H1 (cell line): ENCODE data around the gene PPIL4. TPM values are rescaled to one million over a fixed set of nuclear protein-coding genes. Genes with fewer than 3 reads are reported as not detected.

Experiments
- CTCF ChIA-PET: fragments of 300-600 bp; sonication (Branson Sonifier 250); formaldehyde crosslinking; loops from one replicate; lab custom pipeline; 2021; ENCODE audit not compliant: partially characterized antibody; lab: Charles Lee
- POLR2A ChIA-PET: fragments of 300-600 bp; sonication (Branson Sonifier 250); formaldehyde crosslinking; loops from one replicate; lab custom pipeline; 2021; ENCODE audit warnings: inconsistent platforms; ENCODE audit not compliant: partially characterized antibody; lab: Charles Lee
- DNase-seq, 2 experiments: peaks; one replicate each; pipeline versions ENCODE4 v3.0.0 to v3.0.0-alpha.2; 2010 to 2022; ENCODE audit warnings: low spot score in 2 of 2, low read depth in 1 of 2, mixed read lengths in 1 of 2
- FAIRE-seq: peaks from 2 replicates; lab custom pipeline; 2011; peaks lifted over from hg19 to GRCh38; lab: Jason Lieb, UNC
- H2AFZ ChIP-seq: 2 replicates; pipeline ENCODE4 v1.8.1; 2012; ENCODE audit warnings: low read length, inconsistent platforms
- H2AK5ac ChIP-seq: 2 replicates; pipeline ENCODE4 v1.6.1; 2013; ENCODE audit warnings: low read depth, low read length
- H2BK120ac ChIP-seq: replicated peaks from 2 replicates; pipeline ENCODE3; 2013; ENCODE audit warnings: low read depth, low read length, inconsistent platforms
- H2BK12ac ChIP-seq: 2 replicates; pipeline ENCODE4 v1.6.1; 2013; ENCODE audit warnings: low read depth, low read length
- H2BK15ac ChIP-seq: 2 replicates; pipeline ENCODE4 v1.6.1; 2013; ENCODE audit warnings: low read length
- H2BK20ac ChIP-seq: 2 replicates; pipeline ENCODE4 v1.6.1; 2013; ENCODE audit warnings: low read length
- H2BK5ac ChIP-seq: 2 replicates; pipeline ENCODE4 v1.6.1; 2013; ENCODE audit warnings: low read depth, low read length
- H3K14ac ChIP-seq: 2 replicates; pipeline ENCODE4 v1.6.1; 2013; ENCODE audit warnings: inconsistent platforms; ENCODE audit not compliant: insufficient read length
- H3K18ac ChIP-seq: 2 replicates; pipeline ENCODE4 v1.6.1; 2013; ENCODE audit warnings: low read length; ENCODE audit errors: extremely low read depth
- H3K23ac ChIP-seq: 2 replicates; pipeline ENCODE4 v1.6.1; 2013; ENCODE audit warnings: inconsistent platforms; ENCODE audit not compliant: insufficient read length
- H3K23me2 ChIP-seq: 2 replicates; pipeline ENCODE4 v1.6.1; 2013; ENCODE audit warnings: low read depth, low read length
- H3K27ac ChIP-seq: 2 replicates; pipeline ENCODE4 v1.6.1; 2011; ENCODE audit warnings: low read depth, low read length, inconsistent platforms
- H3K27me3 ChIP-seq, 4 experiments: replicated peaks in 1 of 4; 1 replicate in 1 of 4; 2 replicates in 3 of 4; pipeline versions ENCODE4 v1.6.1 to v1.8.1; 2011 to 2013; ENCODE audit warnings: low read length in 3 of 4, mild to moderate bottlenecking in 3 of 4, inconsistent platforms in 2 of 4, mixed read lengths in 2 of 4, moderate library complexity in 1 of 4; ENCODE audit not compliant: control insufficient read depth in 3 of 4, insufficient read depth in 3 of 4; ENCODE audit errors: extremely low read depth in 1 of 4
- H3K36me3 ChIP-seq, 4 experiments: 2 replicates each; pipeline versions ENCODE4 v1.6.1 to v1.8.1; 2011 to 2013; ENCODE audit warnings: mild to moderate bottlenecking in 4 of 4, low read length in 3 of 4, moderate library complexity in 2 of 4, control low read depth in 1 of 4, inconsistent platforms in 1 of 4; ENCODE audit not compliant: insufficient read depth in 4 of 4, control insufficient read depth in 2 of 4
- H3K4ac ChIP-seq: replicated peaks from 2 replicates; pipeline ENCODE3; 2013; ENCODE audit warnings: low read length, low read depth, mixed read lengths, inconsistent platforms; ENCODE audit not compliant: insufficient read length
- H3K4me1 ChIP-seq, 4 experiments: replicated peaks in 1 of 4; 1 replicate in 1 of 4; 2 replicates in 3 of 4; pipeline versions ENCODE4 v1.6.1 to v1.8.1; 2011 to 2013; ENCODE audit warnings: low read length in 3 of 4, inconsistent platforms in 2 of 4, mixed read lengths in 1 of 4; ENCODE audit not compliant: insufficient read depth in 4 of 4, control insufficient read depth in 3 of 4
- H3K4me2 ChIP-seq, 2 experiments: 2 replicates each; pipeline versions ENCODE4 v1.6.1 to v1.8.1; 2011 to 2013; ENCODE audit warnings: low read depth in 2 of 2, low read length in 2 of 2, control low read depth in 1 of 2, inconsistent platforms in 1 of 2, mild to moderate bottlenecking in 1 of 2; ENCODE audit not compliant: insufficient read depth in 1 of 2
- H3K4me3 ChIP-seq, 4 experiments: fragments of 200-600, 300-600 bp in 1 of 4; sonication (generic), shearing (Covaris generic), sonication (Bioruptor Twin) in 1 of 4; 2 replicates each; pipeline versions ENCODE4 v1.5.1 to v1.8.1; 2011 to 2016; ENCODE audit warnings: low read length in 4 of 4, low read depth in 3 of 4, control low read depth in 2 of 4, inconsistent platforms in 2 of 4, mild to moderate bottlenecking in 2 of 4, mixed read lengths in 1 of 4, moderate library complexity in 1 of 4; ENCODE audit not compliant: insufficient read depth in 2 of 4; ENCODE audit errors: extremely low read depth in 1 of 4
- H3K56ac ChIP-seq: replicated peaks from 2 replicates; pipeline ENCODE3; 2013; ENCODE audit warnings: low read depth, mild to moderate bottlenecking, mixed read lengths, low read length, inconsistent platforms; ENCODE audit not compliant: insufficient read length
- H3K79me1 ChIP-seq: 2 replicates; pipeline ENCODE4 v1.6.1; 2013; ENCODE audit warnings: low read depth, low read length, control low read depth
- H3K79me2 ChIP-seq, 2 experiments: 2 replicates each; pipeline versions ENCODE4 v1.6.1 to v1.8.1; 2012 to 2013; ENCODE audit warnings: low read length in 2 of 2, mild to moderate bottlenecking in 2 of 2, inconsistent platforms in 1 of 2; ENCODE audit not compliant: insufficient read depth in 2 of 2, control insufficient read depth in 1 of 2
- H3K9ac ChIP-seq, 4 experiments: replicated peaks in 1 of 4; 1 replicate in 1 of 4; 2 replicates in 3 of 4; pipeline versions ENCODE4 v1.6.1 to v1.8.1; 2011 to 2013; ENCODE audit warnings: low read depth in 3 of 4, low read length in 3 of 4, control low read depth in 2 of 4, mild to moderate bottlenecking in 2 of 4, moderate library complexity in 2 of 4, inconsistent platforms in 1 of 4; ENCODE audit errors: extremely low read depth in 1 of 4
- H3K9me3 ChIP-seq, 2 experiments: 2 replicates each; pipeline versions ENCODE4 v1.6.1 to v1.8.1; 2012 to 2013; ENCODE audit warnings: mild to moderate bottlenecking in 2 of 2, moderate library complexity in 2 of 2, control low read depth in 1 of 2, inconsistent platforms in 1 of 2, low read depth in 1 of 2, low read length in 1 of 2, mixed read lengths in 1 of 2; ENCODE audit not compliant: insufficient read depth in 2 of 2
- H4K20me1 ChIP-seq, 2 experiments: replicated peaks in 1 of 2; 2 replicates each; pipeline versions ENCODE3 to v1.8.1; 2011 to 2013; ENCODE audit warnings: inconsistent platforms in 2 of 2, low read length in 2 of 2, mild to moderate bottlenecking in 1 of 2; ENCODE audit not compliant: insufficient read depth in 2 of 2, control insufficient read depth in 1 of 2
- H4K5ac ChIP-seq: 2 replicates; pipeline ENCODE4 v1.6.1; 2013; ENCODE audit warnings: low read length, low read depth, mixed read lengths, inconsistent platforms; ENCODE audit not compliant: insufficient read length
- H4K8ac ChIP-seq: 2 replicates; pipeline ENCODE4 v1.8.0; 2013; ENCODE audit warnings: mild to moderate bottlenecking, moderate library complexity, low read length, inconsistent platforms; ENCODE audit not compliant: insufficient read depth; ENCODE audit errors: extremely low read depth
- H4K91ac ChIP-seq: replicated peaks from 2 replicates; pipeline ENCODE3; 2013; ENCODE audit warnings: low read length, mixed read lengths, inconsistent platforms; ENCODE audit not compliant: insufficient read length
- BRCA1 ChIP-seq: IDR thresholded peaks from 2 replicates; pipeline ENCODE4 v1.6.1; 2012; ENCODE audit warnings: low read depth, low read length, improper control_type of control experiment
- CEBPB ChIP-seq: IDR thresholded peaks from 2 replicates; pipeline ENCODE4 v1.6.1; 2012; ENCODE audit warnings: low read depth, low read length
- EGR1 ChIP-seq: IDR thresholded peaks from 2 replicates; pipeline ENCODE4 v1.6.1; 2011; ENCODE audit warnings: low read depth, low read length, borderline replicate concordance
- EZH2 ChIP-seq: fragments of 200-600 bp; sonication (generic); IDR thresholded peaks from 2 replicates; pipeline ENCODE4 v1.7.1; 2012; ENCODE audit warnings: low read depth, mild to moderate bottlenecking, moderate library complexity, low read length, inconsistent platforms; ENCODE audit not compliant: severe bottlenecking
- GTF2F1 ChIP-seq: IDR thresholded peaks from 2 replicates; pipeline ENCODE4 v1.6.1; 2012; ENCODE audit warnings: low read depth, low read length, improper control_type of control experiment, borderline replicate concordance
- PHF8 ChIP-seq: fragments of 200-600 bp; sonication (generic); conservative IDR thresholded peaks from 2 replicates; pipeline ENCODE4 v1.7.1; 2012; ENCODE audit warnings: low read depth, mild to moderate bottlenecking, inconsistent platforms, low read length, moderate library complexity
- RBBP5 ChIP-seq: IDR thresholded peaks from 2 replicates; pipeline ENCODE4 v1.7.1; 2012; ENCODE audit warnings: low read depth, mild to moderate bottlenecking, inconsistent platforms, low read length, moderate library complexity, borderline replicate concordance
- RFX5 ChIP-seq: IDR thresholded peaks from 2 replicates; pipeline ENCODE4 v1.6.1; 2011; ENCODE audit warnings: low read depth, low read length, improper control_type of control experiment, borderline replicate concordance
- RXRA ChIP-seq: IDR thresholded peaks from 2 replicates; pipeline ENCODE4 v1.6.1; 2011; ENCODE audit warnings: low read depth, mild to moderate bottlenecking, low read length, moderate library complexity; ENCODE audit not compliant: insufficient read depth
- SP1 ChIP-seq: IDR thresholded peaks from 2 replicates; pipeline ENCODE4 v1.6.1; 2011; ENCODE audit warnings: low read depth, low read length
- WGBS, 2 experiments: shearing (Covaris generic) in 1 of 2; methylation state at CpG; one replicate each; pipeline versions ENCODE4 v1.1.6 to v1.1.7; 2013 to 2015; ENCODE audit warnings: low lambda C conversion rate in 2 of 2, mixed read lengths in 2 of 2, inconsistent platforms in 1 of 2, low coverage in 1 of 2, missing lambda C conversion rate in 1 of 2; ENCODE audit not compliant: insufficient replicate concordance in 2 of 2, insufficient coverage in 1 of 2, insufficient read length in 1 of 2; ENCODE audit errors: extremely low coverage in 1 of 2, missing lambda C conversion rate in 1 of 2; 5-methylcytosine and 5-hydroxymethylcytosine counted together
- polyA plus RNA-seq, 7 experiments: library from polyadenylated mRNA; depleted of rRNA in 3 of 7; stranded (reverse) in 5 of 7; unstranded in 2 of 7; fragments of >200 nt in 5 of 7; fragments of 200-250 nt in 2 of 7; gene quantifications; 1 replicate in 5 of 7; 2 replicates in 1 of 7; 4 replicates in 1 of 7; pipeline versions ENCODE4 v1.2.1 to v1.2.3, GENCODE V29; 2011 to 2013; ENCODE audit warnings: missing spikeins in 2 of 7, mixed read lengths in 2 of 7
- total RNA-seq: library from RNA; stranded (reverse); fragmentation: NEBNext Ultra II Directional; extraction: Animal tissue kit (Norgen Biotek cat#: 25700); gene quantifications from 2 replicates; pipeline ENCODE4 v1.2.1, GENCODE V29; 2021

The PPIL4 gene
- total and polyA plus RNA-seq, 2 of the 8 experiments (the other 6 are each of a cell fraction or from before 2014, with no cell fraction given), result 2.0 to 33.2 TPM

- Histone ChIP-seq H2AFZ (no peak overlapping the region), H2BK120ac (no peak overlapping the region), H3K9ac (no peak overlapping the region), H3K4me2 (no peak overlapping the region), H3K27ac (no peak overlapping the region), H3K4ac (no peak overlapping the region), H3K9me3 (no peaks in the 10 kb centered on the region), H3K79me1 (no peaks in the 10 kb centered on the region), H3K36me3 (peaks cover 0 to 3% (median 0%) of the 10 kb centered on the region in 4 experiments; a peak in 2 of 8 replicates), H3K14ac (no peak overlapping the region), H2BK12ac (no peak overlapping the region), H4K20me1 (peaks cover 0 to 3% of the 10 kb centered on the region in 2 experiments), H2BK15ac (no peak overlapping the region), H2AK5ac (no peak overlapping the region), H2BK5ac (no peak overlapping the region), H3K4me1 (no peaks in the 10 kb centered on the region), H4K91ac (no peak overlapping the region), H4K5ac (no peak overlapping the region), H3K79me2 (no peaks in the 10 kb centered on the region), H3K27me3 (no peaks in the 10 kb centered on the region), H3K18ac (no peak overlapping the region), H3K23ac (no peak overlapping the region), H4K8ac (no peak overlapping the region), H3K4me3 (no peak overlapping the region), H3K56ac (no peak overlapping the region), H2BK20ac (no peak overlapping the region), H3K23me2 (no peaks in the 10 kb centered on the region)
- no peak for TF ChIP-seq CEBPB
- TF ChIP-seq RBBP5, result no peak
- no peak for TF ChIP-seq EZH2
- no peak for TF ChIP-seq EGR1
- TF ChIP-seq PHF8, result no peak
- no peak for TF ChIP-seq GTF2F1
- no peak for TF ChIP-seq SP1
- no peak for TF ChIP-seq RXRA
- no peak for TF ChIP-seq RFX5
- TF ChIP-seq BRCA1, result no peak
- ChIA-PET POLR2A (interaction anchor here (0.6 to 1.0 kb wide), 2 partner anchors 8 to 107 kb away, joined by 3 read pairs; no protein-coding TSS in a partner anchor), CTCF (interaction anchor here (0.6 kb wide), 1 partner anchor 64 kb away, joined by 3 read pairs; no protein-coding TSS in a partner anchor)
- FAIRE-seq (no peak), DNase-seq (no peak)
- WGBS, 2 experiments, result 91% methylated on average over 5 of the region's 5 CpGs; no CpG with 5 or more reads in 1 of the 2 experiments
These were observed 31.9 kb downstream of the PPIL4 start for GRCh38 chr6:149513915-149514314.
